DOHH2 (cell line): ENCODE results near the gene STEAP4.

Source experiments
- EZH2phosphoT487 ChIP-seq: fragments of 200-600 bp; sonication (generic); IDR thresholded peaks from 2 replicates; pipeline ENCODE4 v1.6.1; 2017; ENCODE audit warnings: borderline replicate concordance, mild to moderate bottlenecking, antibody characterized with exemption, low read length, moderate library complexity, mixed read lengths
- TF ChIP-seq, protein P1 (sequence below): fragments of 200-600 bp; sonication (generic); IDR thresholded peaks from one replicate; pipeline ENCODE4 v1.5.1; 2014; ENCODE audit warnings: antibody characterized with exemption, mild to moderate bottlenecking, low read depth, low read length; ENCODE audit not compliant: poor library complexity, severe bottlenecking

DNA sequence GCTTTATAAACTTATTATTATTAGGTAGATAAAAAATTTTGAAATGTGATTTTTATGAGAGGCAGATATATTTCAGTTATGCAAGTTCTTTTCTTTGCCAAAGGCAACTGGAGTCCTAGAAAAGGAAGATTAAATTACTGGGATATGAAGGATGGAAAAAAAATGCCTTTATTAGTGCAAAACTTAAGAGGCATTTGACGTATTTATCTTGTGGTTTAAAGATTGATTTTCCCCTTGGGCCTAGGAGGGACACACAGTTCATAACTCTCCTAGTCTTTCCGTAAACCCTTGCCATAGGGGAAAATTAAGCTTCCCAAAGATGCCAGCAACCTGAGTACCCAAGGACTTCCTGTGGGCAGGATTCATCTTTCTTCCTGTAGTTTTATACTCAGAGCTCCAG is 3.1 kb upstream of the STEAP4 start:
- TF ChIP-seq, protein P1, sequence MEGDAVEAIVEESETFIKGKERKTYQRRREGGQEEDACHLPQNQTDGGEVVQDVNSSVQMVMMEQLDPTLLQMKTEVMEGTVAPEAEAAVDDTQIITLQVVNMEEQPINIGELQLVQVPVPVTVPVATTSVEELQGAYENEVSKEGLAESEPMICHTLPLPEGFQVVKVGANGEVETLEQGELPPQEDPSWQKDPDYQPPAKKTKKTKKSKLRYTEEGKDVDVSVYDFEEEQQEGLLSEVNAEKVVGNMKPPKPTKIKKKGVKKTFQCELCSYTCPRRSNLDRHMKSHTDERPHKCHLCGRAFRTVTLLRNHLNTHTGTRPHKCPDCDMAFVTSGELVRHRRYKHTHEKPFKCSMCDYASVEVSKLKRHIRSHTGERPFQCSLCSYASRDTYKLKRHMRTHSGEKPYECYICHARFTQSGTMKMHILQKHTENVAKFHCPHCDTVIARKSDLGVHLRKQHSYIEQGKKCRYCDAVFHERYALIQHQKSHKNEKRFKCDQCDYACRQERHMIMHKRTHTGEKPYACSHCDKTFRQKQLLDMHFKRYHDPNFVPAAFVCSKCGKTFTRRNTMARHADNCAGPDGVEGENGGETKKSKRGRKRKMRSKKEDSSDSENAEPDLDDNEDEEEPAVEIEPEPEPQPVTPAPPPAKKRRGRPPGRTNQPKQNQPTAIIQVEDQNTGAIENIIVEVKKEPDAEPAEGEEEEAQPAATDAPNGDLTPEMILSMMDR = no peak
- no peak for TF ChIP-seq EZH2phosphoT487
